ENCODE results near the gene NPIPB6.
A peak's percentile ranks its signal among the peaks of the same experiment; 100 is the strongest.
"Not testable (repeated sequence)": the region's sequence is repeated elsewhere in the genome, so short reads cannot be mapped to it uniquely, and the experiment has no call there.

Gene NPIPB6

DNA sequence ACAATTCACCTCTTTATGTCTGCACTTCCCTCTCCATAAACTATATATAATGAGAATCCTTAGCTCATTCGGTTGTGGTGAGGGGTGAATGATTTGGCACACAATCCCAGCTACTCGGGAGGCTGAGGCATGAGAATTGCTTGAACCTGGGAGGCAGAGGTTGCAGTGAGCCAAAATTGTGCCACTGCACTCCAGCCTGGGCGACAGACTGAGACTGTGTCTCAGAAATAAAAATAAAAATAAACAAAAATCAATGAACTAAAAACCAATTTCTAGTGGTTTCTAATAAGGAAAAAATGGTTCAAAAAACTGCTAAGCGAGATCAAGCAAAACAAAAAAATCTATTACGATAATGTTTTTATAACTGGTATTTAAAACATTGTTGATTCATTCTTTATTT, at the start of gene NPIPB6:
Gene NPIPB6, minus strand, starts transcription at position 101 of the 400 bp plus-strand sequence. CDS start 686 bp downstream, outside the sequence.
- H3K9me2 ChIP-seq (replicated peaks; ENCODE audit: insufficient read depth, low read length); H3K27ac ChIP-seq (ENCODE audit: low read length); H3K4me3 ChIP-seq (ENCODE audit: low read length); H3K4me1 ChIP-seq (ENCODE audit: low read length); H3K79me2 ChIP-seq (ENCODE audit: low read length); H4K20me1 ChIP-seq (ENCODE audit: insufficient read depth, low read length); H2AFZ ChIP-seq (ENCODE audit: low read length); H3K27me3 ChIP-seq (replicated peaks; ENCODE audit: insufficient read depth, low read length); H3K4me2 ChIP-seq (ENCODE audit: low read depth, low read length); H3K9ac ChIP-seq (ENCODE audit: low read length); H3F3A ChIP-seq (ENCODE audit: insufficient read depth, low read length); H3K9me3 ChIP-seq (replicated peaks; ENCODE audit: insufficient read depth, low read length); DNase-seq; H3K36me3 ChIP-seq (replicated peaks; ENCODE audit: insufficient read depth, low read length): not testable (repeated sequence)

DNA sequence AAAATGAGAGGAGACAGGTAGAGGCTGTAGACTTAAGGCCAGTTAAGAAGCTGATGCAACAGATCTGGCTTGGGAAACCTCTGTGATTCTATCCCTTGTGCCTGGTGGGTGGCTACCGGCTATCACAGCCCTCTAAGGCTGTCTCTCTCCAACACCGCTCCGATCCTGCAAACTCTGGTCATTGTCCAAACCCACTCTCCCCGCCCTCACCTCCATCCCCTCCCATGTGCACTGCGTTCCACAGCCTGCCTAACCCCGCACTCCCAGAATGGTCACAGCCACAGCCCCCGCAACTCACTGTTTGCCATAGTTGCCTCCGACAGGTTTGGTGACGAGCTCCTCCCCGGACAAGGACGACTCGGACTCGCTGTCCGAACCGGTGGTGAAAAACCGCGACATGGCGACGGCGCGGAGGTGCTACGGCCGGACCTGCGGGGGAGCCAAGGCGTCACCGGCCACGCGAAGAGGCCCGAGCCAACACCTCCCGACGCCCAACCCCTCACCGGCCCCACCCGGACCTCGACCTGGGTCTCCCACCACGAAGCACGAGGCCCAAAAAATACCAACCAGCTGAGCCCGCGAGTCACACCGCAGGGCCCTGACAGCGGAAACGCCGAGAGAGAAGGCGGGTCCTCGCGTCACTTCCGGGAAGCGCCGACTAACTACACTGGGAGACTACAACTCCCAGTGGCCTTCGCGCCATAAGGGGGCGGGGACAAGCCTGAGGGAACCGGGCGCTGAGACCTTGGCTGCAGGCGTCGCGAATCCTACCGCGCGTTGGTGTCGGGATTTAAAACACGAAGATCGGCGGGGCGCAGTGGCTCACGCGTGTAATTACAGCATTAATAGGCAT, 40.1 kb upstream of the NPIPB6 start, which contains the start of gene EIF3CL:
Gene EIF3CL, minus strand, starts transcription at position 622 of the 853 bp plus-strand sequence. Its CDS starts 223 bp downstream, at position 399.
- not testable (repeated sequence) for H3K27ac ChIP-seq (ENCODE audit: low read length); H2AFZ ChIP-seq (ENCODE audit: low read length)
- peak within 1 kb of the TSS; percentile 42; the same call in 1 of the 2 replicates for H3K4me3 ChIP-seq (ENCODE audit: low read length)

DNA sequence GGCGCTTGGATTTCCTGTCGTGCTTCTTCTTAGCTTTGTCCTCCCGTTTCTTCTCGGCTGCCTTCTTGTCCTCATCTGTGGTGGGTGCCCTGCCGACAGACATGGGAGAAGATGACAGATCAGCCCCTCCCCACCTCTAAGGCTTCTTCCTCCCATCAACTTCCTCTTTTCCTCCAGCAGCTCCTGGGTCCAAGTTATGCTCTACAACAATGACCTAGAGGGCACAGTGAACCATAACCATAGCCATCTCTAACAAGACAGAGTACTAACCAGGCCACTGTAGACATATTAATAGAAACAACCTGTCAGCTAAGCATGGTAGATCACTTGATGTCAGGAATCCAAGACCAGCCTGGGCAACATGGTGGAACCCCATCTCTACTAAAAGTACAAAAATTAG, 28.7 kb upstream of the NPIPB6 start:
- H3K4me3 ChIP-seq (ENCODE audit: low read length); H3K4me2 ChIP-seq (ENCODE audit: low read depth, low read length); H3K9me2 ChIP-seq (replicated peaks; ENCODE audit: insufficient read depth, low read length); H3K79me2 ChIP-seq (ENCODE audit: low read length); DNase-seq; H3F3A ChIP-seq (ENCODE audit: insufficient read depth, low read length); H3K4me1 ChIP-seq (ENCODE audit: low read length); H3K27me3 ChIP-seq (replicated peaks; ENCODE audit: insufficient read depth, low read length); H3K36me3 ChIP-seq (replicated peaks; ENCODE audit: insufficient read depth, low read length); H3K9ac ChIP-seq (ENCODE audit: low read length); H3K9me3 ChIP-seq (replicated peaks; ENCODE audit: insufficient read depth, low read length); H4K20me1 ChIP-seq (ENCODE audit: insufficient read depth, low read length); H2AFZ ChIP-seq (ENCODE audit: low read length); H3K27ac ChIP-seq (ENCODE audit: low read length): not testable (repeated sequence)

More for the DNA sequence above, 40.1 kb upstream of the NPIPB6 start, which contains the start of gene EIF3CL:
- H3K36me3 ChIP-seq (replicated peaks; ENCODE audit: insufficient read depth, low read length); H3F3A ChIP-seq (ENCODE audit: insufficient read depth, low read length); H3K27me3 ChIP-seq (replicated peaks; ENCODE audit: insufficient read depth, low read length); H3K4me1 ChIP-seq (ENCODE audit: low read length); H3K4me2 ChIP-seq (ENCODE audit: low read depth, low read length); H3K9me2 ChIP-seq (replicated peaks; ENCODE audit: insufficient read depth, low read length); H4K20me1 ChIP-seq (ENCODE audit: insufficient read depth, low read length); DNase-seq; H3K79me2 ChIP-seq (ENCODE audit: low read length); H3K9me3 ChIP-seq (replicated peaks; ENCODE audit: insufficient read depth, low read length): not testable (repeated sequence)
- peak within 1 kb of the TSS; percentile 28; the same call in 1 of the 2 replicates for H3K9ac ChIP-seq (ENCODE audit: low read length)

DNA sequence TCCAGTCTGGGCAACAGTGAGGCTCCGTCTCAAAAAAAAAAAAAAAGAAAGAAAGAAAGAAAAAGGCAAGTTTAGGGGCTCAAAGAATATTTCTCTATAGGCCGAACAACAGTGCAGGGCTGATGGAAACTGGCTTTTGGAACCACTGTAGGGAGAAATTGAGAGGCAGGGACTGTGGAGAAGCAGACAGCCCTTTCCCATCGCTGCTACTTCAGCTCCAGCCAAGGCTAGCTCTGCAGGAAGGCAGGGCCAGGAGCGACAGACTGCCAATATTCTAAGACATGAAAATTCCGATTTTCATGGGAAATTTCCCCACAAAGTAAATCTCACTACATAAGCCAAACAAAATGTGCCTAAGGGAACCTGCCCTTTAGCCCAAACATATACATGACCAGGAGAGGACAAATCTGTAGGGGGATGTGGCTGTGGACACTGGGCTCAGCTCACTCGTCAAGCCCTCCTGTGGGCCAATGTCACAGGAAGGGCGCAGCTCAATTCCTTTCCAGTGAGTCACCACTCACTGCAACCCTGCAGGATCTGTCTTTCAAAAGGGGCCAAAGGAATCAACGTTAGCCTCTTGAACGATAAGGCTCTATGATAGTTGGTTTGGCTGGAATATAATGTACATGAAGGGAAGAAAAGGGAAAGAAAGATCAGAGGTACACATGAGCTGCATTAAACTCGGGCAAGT, 19.0 kb upstream of the NPIPB6 start:
- not testable (repeated sequence) for H3K79me2 ChIP-seq (ENCODE audit: low read length); H3K27me3 ChIP-seq (replicated peaks; ENCODE audit: insufficient read depth, low read length); H4K20me1 ChIP-seq (ENCODE audit: insufficient read depth, low read length); H3K9me2 ChIP-seq (replicated peaks; ENCODE audit: insufficient read depth, low read length); H3F3A ChIP-seq (ENCODE audit: insufficient read depth, low read length); H2AFZ ChIP-seq (ENCODE audit: low read length); H3K9ac ChIP-seq (ENCODE audit: low read length); H3K4me3 ChIP-seq (ENCODE audit: low read length); H3K4me1 ChIP-seq (ENCODE audit: low read length); DNase-seq; H3K9me3 ChIP-seq (replicated peaks; ENCODE audit: insufficient read depth, low read length); H3K27ac ChIP-seq (ENCODE audit: low read length); H3K36me3 ChIP-seq (replicated peaks; ENCODE audit: insufficient read depth, low read length); H3K4me2 ChIP-seq (ENCODE audit: low read depth, low read length)

DNA sequence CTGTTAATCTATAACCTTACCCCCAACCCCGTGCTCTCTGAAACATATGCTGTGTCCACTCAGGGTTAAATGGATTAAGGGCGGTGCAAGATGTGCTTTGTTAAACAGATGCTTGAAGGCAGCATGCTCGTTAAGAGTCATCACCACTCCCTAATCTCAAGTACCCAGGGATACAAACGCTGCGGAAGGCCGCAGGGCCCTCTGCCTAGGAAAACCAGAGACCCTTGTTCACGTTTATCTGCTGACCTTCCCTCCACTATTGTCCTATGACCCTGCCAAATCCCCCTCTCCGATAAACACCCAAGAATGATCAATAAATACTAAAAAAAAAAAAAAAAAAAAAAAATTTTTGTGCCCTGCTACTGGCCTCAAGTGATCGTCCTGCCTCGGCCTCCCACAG, 14.5 kb upstream of the NPIPB6 start:
- not testable (repeated sequence) for H2AFZ ChIP-seq (ENCODE audit: low read length); H3K4me1 ChIP-seq (ENCODE audit: low read length); H3K27me3 ChIP-seq (replicated peaks; ENCODE audit: insufficient read depth, low read length); H3K9ac ChIP-seq (ENCODE audit: low read length); H4K20me1 ChIP-seq (ENCODE audit: insufficient read depth, low read length); H3K36me3 ChIP-seq (replicated peaks; ENCODE audit: insufficient read depth, low read length); H3K4me3 ChIP-seq (ENCODE audit: low read length); H3K27ac ChIP-seq (ENCODE audit: low read length); H3K79me2 ChIP-seq (ENCODE audit: low read length); H3K9me3 ChIP-seq (replicated peaks; ENCODE audit: insufficient read depth, low read length); H3F3A ChIP-seq (ENCODE audit: insufficient read depth, low read length); H3K9me2 ChIP-seq (replicated peaks; ENCODE audit: insufficient read depth, low read length); H3K4me2 ChIP-seq (ENCODE audit: low read depth, low read length); DNase-seq

DNA sequence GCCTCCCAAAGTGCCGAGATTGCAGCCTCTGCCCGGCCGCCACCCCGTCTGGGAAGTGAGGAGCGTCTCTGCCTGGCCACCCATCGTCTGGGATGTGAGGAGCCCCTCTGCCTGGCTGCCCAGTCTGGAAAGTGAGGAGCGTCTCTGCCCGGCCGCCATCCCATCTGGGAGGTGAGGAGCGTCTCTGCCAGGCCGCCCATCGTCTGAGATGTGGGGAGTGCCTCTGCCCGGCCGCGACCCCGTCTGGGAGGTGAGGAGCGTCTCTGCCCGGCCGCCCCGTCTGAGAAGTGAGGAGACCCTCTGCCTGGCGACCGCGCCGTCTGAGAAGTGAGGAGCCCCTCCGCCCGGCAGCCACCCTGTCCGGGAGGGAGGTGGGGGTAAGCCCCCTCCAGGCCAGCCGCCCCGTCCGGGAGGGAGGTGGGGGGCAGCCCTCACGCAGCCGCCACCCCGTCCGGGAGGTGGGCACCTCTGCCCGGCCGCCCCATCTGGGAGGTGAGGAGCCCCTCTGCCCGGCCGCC, 13.9 kb upstream of the NPIPB6 start:
- DNase-seq; H3K9me2 ChIP-seq (replicated peaks; ENCODE audit: insufficient read depth, low read length); H2AFZ ChIP-seq (ENCODE audit: low read length); H3K79me2 ChIP-seq (ENCODE audit: low read length); H3K4me1 ChIP-seq (ENCODE audit: low read length); H3K9ac ChIP-seq (ENCODE audit: low read length); H3K27me3 ChIP-seq (replicated peaks; ENCODE audit: insufficient read depth, low read length); H3K4me3 ChIP-seq (ENCODE audit: low read length); H4K20me1 ChIP-seq (ENCODE audit: insufficient read depth, low read length); H3F3A ChIP-seq (ENCODE audit: insufficient read depth, low read length); H3K9me3 ChIP-seq (replicated peaks; ENCODE audit: insufficient read depth, low read length); H3K27ac ChIP-seq (ENCODE audit: low read length); H3K36me3 ChIP-seq (replicated peaks; ENCODE audit: insufficient read depth, low read length); H3K4me2 ChIP-seq (ENCODE audit: low read depth, low read length): not testable (repeated sequence)

DNA sequence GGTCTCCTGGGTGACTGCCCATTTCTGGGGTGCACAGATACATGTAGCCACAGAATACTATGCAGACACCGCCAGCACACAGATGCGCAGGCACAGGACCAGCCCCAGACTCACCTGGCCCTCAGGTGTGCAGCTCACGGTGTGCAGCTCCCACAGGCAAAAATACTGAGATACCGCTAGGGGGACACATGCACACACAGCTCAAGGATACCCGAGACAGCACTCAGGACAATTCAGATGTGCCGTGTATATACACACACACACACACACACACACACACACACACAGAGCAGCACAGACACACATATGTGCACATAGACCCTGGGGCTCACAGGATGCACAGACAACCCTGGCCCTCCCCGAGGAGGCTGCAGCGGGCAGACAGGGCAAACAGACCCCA, 11.8 kb upstream of the NPIPB6 start:
- not testable (repeated sequence) for H4K20me1 ChIP-seq (ENCODE audit: insufficient read depth, low read length); H3K27me3 ChIP-seq (replicated peaks; ENCODE audit: insufficient read depth, low read length); H3K9ac ChIP-seq (ENCODE audit: low read length); H3K9me3 ChIP-seq (replicated peaks; ENCODE audit: insufficient read depth, low read length); H3K4me1 ChIP-seq (ENCODE audit: low read length); H3F3A ChIP-seq (ENCODE audit: insufficient read depth, low read length); H3K36me3 ChIP-seq (replicated peaks; ENCODE audit: insufficient read depth, low read length); DNase-seq; H3K9me2 ChIP-seq (replicated peaks; ENCODE audit: insufficient read depth, low read length); H3K4me3 ChIP-seq (ENCODE audit: low read length); H2AFZ ChIP-seq (ENCODE audit: low read length); H3K27ac ChIP-seq (ENCODE audit: low read length); H3K79me2 ChIP-seq (ENCODE audit: low read length); H3K4me2 ChIP-seq (ENCODE audit: low read depth, low read length)
